ENCODE measurements around the gene SLC25A41. TPM values are rescaled to one million over a fixed set of nuclear protein-coding genes. Genes with fewer than 3 reads are reported as not detected.

SLC25A41 gene
- total RNA-seq, 1 donor: not detected

GRCh38 chr19:6376512-6377190 lies 56.9 kb downstream of the SLC25A41 start:
- no peak for DNase-seq (ENCODE audit: low read depth in 2 of 3, low spot score in 2 of 3)

Small RNA genes lying within 50 kb of the gene (small RNA-seq; reads per million reads assigned to genes)
- gene MIR6790 (not detected), gene MIR6885 (not detected)

Other genes starting within 250 kb of the SLC25A41 start
- 7.8 TPM for gene MLLT1, start 153.8 kb downstream of the SLC25A41 start, total RNA-seq
- gene ACER1, start 100.2 kb downstream of the SLC25A41 start, total RNA-seq: under 0.01 TPM
- 193 TPM for gene CLPP, start 72.2 kb downstream of the SLC25A41 start, total RNA-seq
- 66.0 TPM for gene ALKBH7, start 61.0 kb downstream of the SLC25A41 start, total RNA-seq
- gene PSPN, start 57.8 kb downstream of the SLC25A41 start, total RNA-seq: 2.2 TPM
- gene GTF2F1, start 40.6 kb downstream of the SLC25A41 start, total RNA-seq: 69.7 TPM
- 100 TPM for gene KHSRP, start 9.0 kb downstream of the SLC25A41 start, total RNA-seq
- 10.8 TPM for gene SLC25A23, start 26.0 kb upstream of the SLC25A41 start, total RNA-seq
- 0.27 TPM for gene CRB3, start 30.5 kb upstream of the SLC25A41 start, total RNA-seq
- 9.2 TPM for gene DENND1C, start 48.0 kb upstream of the SLC25A41 start, total RNA-seq
- gene TUBB4A, start 68.5 kb upstream of the SLC25A41 start, total RNA-seq: 7.0 TPM
- 2.2 TPM for gene TNFSF9, start 97.3 kb upstream of the SLC25A41 start, total RNA-seq
- gene CD70, start 157.4 kb upstream of the SLC25A41 start, total RNA-seq: 0.27 TPM
- 0.27 TPM for gene TNFSF14, start 236.4 kb upstream of the SLC25A41 start, total RNA-seq